Esophagus muscularis mucosa (tissue), 3 donors: Measurements from ENCODE around the gene PAXX.

Experiments used
- POLR2A ChIP-seq: fragments of 450-650 bp; IDR thresholded peaks from one replicate; pipeline ENCODE4 v1.6.1; 2017; ENCODE audit warnings: antibody characterized with exemption, moderate library complexity, mild to moderate bottlenecking, low read depth
- POLR2AphosphoS5 ChIP-seq, 2 donors: sonication (generic); formaldehyde crosslinking; IDR thresholded peaks; one replicate each; pipeline ENCODE4 v1.6.1; 2017; ENCODE audit warnings: antibody characterized with exemption in 2 of 2
- TF ChIP-seq, protein P1 (sequence below), 3 experiments: fragments of 200-600 bp in 2 of 3; fragments of 450-650 bp in 1 of 3; sonication (generic) in 2 of 3; IDR thresholded peaks; one replicate each; pipeline ENCODE4 v1.5.1; 2017 to 2019; ENCODE audit warnings: antibody characterized with exemption in 3 of 3, mild to moderate bottlenecking in 2 of 3, moderate library complexity in 1 of 3

DNA sequence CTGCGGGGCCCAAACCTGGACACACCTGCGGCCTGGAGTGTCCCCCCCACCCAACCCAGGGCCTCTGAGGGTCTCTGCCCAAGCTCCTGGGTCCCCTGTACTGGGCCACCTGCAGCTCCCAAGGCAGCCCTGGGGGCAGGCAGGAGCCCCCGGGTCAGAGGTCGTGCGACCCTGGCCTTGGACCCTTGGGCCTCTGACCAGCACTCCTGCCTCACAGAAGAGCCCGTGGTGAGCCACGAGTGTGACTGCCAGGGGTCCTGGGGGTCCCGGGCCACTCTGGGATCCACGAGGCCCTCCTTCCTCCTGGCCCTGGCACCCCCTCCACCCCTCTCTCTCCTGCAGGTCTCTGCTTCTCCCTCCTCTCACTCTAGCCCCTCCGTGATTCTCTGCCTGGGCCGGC is 19.9 kb upstream of the PAXX start:
- TF ChIP-seq POLR2AphosphoS5 (IDR thresholded peaks at IDR 0.05), result no peak
- TF ChIP-seq, protein P1, sequence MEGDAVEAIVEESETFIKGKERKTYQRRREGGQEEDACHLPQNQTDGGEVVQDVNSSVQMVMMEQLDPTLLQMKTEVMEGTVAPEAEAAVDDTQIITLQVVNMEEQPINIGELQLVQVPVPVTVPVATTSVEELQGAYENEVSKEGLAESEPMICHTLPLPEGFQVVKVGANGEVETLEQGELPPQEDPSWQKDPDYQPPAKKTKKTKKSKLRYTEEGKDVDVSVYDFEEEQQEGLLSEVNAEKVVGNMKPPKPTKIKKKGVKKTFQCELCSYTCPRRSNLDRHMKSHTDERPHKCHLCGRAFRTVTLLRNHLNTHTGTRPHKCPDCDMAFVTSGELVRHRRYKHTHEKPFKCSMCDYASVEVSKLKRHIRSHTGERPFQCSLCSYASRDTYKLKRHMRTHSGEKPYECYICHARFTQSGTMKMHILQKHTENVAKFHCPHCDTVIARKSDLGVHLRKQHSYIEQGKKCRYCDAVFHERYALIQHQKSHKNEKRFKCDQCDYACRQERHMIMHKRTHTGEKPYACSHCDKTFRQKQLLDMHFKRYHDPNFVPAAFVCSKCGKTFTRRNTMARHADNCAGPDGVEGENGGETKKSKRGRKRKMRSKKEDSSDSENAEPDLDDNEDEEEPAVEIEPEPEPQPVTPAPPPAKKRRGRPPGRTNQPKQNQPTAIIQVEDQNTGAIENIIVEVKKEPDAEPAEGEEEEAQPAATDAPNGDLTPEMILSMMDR (IDR thresholded peaks at IDR 0.05), result no peak
- no peak for TF ChIP-seq POLR2A
